NCI-H146 (cell line): ENCODE data around the gene NIPBL.
"Not testable (repeated sequence)": the region's sequence is repeated elsewhere in the genome, so short reads cannot be mapped to it uniquely, and the experiment has no call there.

Source experiments
- DNase-seq: peaks from one replicate; lab custom pipeline; 2025; lab: John Stamatoyannopoulos, UW

The NIPBL gene

DNA sequence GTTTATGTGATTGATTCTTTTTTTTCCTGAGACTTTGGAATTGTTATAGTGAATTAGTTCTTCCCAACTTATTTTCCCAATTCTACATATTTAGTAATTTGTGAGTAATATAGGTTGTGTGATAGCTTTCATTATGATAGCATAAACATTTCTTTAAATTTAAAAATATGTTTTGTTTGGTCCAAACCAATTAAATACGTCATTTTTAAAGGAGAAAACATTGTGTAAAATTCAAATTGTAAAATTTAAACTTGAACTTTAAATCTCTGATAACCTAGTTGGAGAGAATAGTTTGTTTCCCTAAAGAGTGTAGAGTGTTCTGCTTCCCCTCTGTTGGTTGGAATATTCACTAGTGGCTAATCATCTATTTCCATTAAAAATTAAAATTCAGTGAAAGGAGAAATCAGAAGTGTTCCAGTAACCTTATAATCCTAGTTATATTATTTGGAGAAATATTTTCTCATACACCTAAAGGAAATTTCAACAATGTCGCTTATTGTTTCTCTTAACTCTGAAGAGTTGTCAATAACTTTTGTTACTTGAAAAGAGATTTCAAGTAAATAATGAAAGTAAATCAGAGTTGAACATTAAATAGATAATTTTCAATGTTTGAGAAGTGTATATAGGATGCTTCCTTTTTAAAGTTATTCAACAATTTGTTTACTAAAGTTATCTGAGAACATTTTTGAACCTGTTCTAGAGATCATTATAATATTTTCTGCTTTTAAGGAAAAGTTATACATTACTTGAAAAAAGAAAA, 2.9 kb downstream of the NIPBL start:
- DNase-seq: no peak

DNA sequence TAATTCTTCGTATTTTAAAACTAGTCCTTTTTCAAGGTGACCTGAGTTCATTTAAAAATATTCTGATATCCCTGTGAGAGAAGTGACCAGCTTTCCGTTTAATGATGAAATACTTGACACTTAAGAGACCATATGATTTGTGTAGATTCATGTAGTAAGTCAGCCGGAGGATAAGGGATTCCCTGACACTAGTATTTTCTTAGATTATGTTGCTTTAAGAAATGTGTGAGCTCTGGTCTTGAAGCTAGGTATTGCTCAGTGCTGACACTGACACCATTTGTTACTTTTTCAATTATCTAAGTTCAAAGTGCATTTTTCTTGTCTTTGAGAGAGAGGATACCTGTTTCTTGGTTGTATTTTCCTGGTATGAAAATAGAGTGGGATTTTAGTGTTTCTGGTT, 4.2 kb downstream of the NIPBL start:
- DNase-seq: no peak

- DNase-seq: no peak
Observed at GRCh38 chr5:36881304-36881703, 4.7 kb downstream of the NIPBL start.

GRCh38 chr5:36881807-36882206, 5.2 kb downstream of the NIPBL start:
- DNase-seq: no peak

DNA sequence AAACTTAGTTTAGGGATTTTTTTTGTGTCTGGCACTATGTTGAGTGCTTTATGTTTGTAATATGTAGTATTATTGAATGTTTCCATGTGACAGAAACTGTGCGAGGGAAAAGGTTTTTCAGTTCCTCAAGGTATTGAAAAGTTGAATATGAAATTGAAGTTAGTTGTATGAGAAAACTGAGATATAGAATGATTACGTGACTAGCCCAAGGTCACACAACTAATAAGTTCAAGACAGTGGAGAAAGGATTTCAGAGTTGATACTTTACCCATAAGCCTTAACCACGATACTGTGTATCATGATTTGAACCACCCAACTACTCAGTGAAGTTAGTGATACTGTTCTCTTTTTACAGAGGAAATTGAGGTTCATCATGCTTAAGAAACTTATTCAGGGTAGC, 5.7 kb downstream of the NIPBL start:
- DNase-seq: no peak

GRCh38 chr5:36883894-36884462, 7.4 kb downstream of the NIPBL start:
- no peak for DNase-seq

DNA sequence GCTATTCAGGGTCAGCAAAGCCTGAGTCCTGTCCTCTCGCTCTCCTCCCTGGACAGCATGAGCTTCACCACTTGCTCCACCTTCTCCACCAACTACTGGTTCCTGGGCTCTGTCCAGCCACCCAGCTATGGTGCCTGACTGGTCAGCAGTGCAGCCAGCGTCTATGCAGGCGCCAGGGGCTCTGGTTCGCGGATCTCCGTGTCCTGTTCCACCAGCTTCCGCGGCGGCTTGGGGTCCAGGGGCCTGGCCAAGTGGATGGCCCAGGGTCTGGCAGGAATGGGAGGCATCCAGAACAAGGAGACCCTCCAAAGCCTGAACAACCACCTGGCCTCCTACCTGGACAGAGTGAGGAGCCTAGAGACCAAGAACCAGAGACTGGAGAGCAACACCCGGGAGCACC, 8.6 kb downstream of the NIPBL start:
- DNase-seq: no peak

DNA sequence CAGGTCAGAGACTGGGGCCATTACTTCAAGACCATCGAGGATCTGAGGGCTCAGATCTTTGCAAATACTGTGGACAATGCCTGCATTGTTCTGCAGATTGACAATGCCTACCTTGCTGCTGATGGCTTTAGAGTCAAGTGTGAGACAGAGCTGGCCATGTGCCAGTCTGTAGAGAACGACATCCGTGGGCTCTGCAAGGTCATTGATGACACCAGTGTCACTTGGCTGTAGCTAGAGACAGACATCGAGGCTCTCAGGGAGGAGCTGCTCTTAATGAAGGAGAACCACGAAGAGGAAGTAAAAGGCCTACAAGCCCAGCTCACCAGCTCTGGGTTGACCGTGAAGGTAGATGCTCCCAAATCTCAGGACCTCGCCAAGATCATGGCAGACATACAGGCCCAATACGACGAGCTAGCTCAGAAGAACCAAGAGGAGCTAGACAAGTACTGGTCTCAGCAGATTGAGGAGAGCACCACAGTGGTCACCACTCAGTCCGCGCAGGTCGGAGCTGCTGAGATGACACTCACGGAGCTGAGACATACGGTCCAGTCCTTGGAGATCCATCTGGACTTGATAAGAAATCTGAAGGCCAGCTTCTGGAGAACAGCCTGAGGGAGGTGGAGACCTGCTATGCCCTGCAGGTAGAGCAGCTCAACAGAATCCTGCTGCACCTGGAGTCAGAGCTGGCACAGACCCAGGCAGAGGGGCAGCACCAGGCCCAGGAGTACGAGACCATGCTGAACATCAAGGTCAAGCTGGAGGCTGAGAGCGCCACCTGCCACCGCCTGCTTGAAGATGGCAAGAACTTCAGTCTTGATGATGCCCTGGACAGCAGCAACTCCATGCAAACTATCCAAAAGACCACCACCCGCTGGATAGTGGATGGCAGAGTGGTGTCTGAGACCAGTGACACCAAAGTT, 9.3 kb downstream of the NIPBL start:
- DNase-seq: no peak

GRCh38 chr5:36886791-36887190, 10.2 kb downstream of the NIPBL start:
- no peak for DNase-seq

- no peak for DNase-seq
Observed at GRCh38 chr5:36887532-36887931, 11.0 kb downstream of the NIPBL start.

GRCh38 chr5:36888303-36888702, 11.7 kb downstream of the NIPBL start:
- DNase-seq: no peak

- DNase-seq: no peak
Observed at GRCh38 chr5:36889264-36889663, 12.7 kb downstream of the NIPBL start.

- DNase-seq: no peak
Observed at GRCh38 chr5:36891266-36891665, 14.7 kb downstream of the NIPBL start.

- not testable (repeated sequence) for DNase-seq
Observed at GRCh38 chr5:36892085-36892830, 15.7 kb downstream of the NIPBL start.

DNA sequence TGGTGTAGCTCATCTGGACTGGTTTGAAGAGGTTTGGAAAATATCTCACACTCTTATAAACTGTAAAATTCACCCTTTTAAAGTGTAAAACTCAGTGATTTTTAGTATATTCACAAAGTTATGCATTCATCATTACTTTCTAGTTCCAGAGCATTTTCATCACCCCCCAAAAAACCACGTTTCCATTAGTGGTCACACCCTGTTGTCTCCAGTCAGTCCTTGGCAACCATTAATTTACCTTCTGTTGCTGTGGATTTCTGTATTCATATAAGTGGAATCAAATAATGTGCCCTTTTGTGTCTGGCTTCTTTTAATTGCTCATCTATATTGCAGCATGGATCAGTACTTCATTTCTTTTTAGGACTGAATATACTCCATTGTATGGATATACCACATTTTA, 18.4 kb downstream of the NIPBL start:
- no peak for DNase-seq

- DNase-seq: no peak
Observed at GRCh38 chr5:36896476-36896875, 19.9 kb downstream of the NIPBL start.

GRCh38 chr5:36897616-36898015, 21.0 kb downstream of the NIPBL start:
- no peak for DNase-seq

- no peak for DNase-seq
Observed at GRCh38 chr5:36899860-36900259, 23.3 kb downstream of the NIPBL start.

DNA sequence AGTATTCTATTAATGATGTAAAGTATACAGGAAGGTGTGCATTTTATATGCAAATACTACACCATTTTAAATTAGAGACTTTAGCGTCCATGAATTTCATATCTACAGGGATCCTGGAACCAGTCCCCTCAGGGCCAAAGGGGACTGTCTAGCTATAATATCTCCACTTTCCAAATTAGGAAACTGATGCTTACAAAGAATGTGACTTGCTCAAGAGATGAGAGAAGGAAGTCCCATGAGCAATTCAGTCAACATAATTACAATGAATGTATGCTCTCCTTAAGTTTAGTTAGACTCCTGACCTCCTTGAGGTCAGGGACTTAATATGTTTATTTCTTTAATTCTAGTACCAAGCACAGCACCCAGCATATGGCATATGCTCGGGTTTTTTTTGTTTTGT, 23.7 kb downstream of the NIPBL start:
- DNase-seq: no peak

DNA sequence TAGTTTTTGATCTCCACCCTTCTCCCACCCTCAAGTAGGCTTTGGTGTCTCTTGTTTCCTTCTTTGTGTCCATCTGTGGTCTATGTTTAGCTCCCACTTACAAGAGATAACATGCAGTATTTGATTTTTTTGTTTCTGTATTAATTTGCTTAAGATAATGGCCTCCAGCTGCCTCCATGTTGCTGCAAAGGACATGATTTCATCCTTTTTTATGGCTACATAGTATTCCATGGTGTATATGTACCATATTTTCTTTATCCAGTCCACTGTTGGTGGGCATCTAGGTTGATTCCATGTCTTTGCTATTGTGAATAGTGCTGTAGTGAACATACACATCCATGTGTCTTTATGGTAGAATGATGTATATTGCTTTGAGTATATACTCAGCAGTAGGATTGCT, 24.5 kb downstream of the NIPBL start:
- not testable (repeated sequence) for DNase-seq

GRCh38 chr5:36901856-36902255, 25.3 kb downstream of the NIPBL start:
- DNase-seq: no peak

GRCh38 chr5:36902353-36902752, 25.8 kb downstream of the NIPBL start:
- DNase-seq: no peak
